H9 (cell line): ENCODE measurements around the gene ADI1. TPM values are rescaled to one million over a fixed set of nuclear protein-coding genes. Genes with fewer than 3 reads are reported as not detected.

Experiments
- DNase-seq: peaks from one replicate; pipeline ENCODE4 v3.0.0-alpha.2; 2017
- H2AFZ ChIP-seq: one replicate; pipeline ENCODE4 v1.6.1; 2013; ENCODE audit warnings: mild to moderate bottlenecking, low read length, control low read depth, moderate library complexity
- H2AK5ac ChIP-seq: 2 replicates; pipeline ENCODE4 v1.6.1; 2013; ENCODE audit warnings: low read length, control low read depth, mixed read lengths; ENCODE audit not compliant: insufficient read length
- H2BK120ac ChIP-seq: one replicate; pipeline ENCODE4 v1.6.1; 2013; ENCODE audit warnings: low read depth, mild to moderate bottlenecking, low read length, control low read depth, inconsistent platforms; ENCODE audit not compliant: poor library complexity, severe bottlenecking
- H2BK12ac ChIP-seq: 2 replicates; pipeline ENCODE4 v1.6.1; 2013; ENCODE audit warnings: low read length, control low read depth, mixed read lengths, low read depth; ENCODE audit not compliant: insufficient read length
- H2BK15ac ChIP-seq: 2 replicates; pipeline ENCODE4 v1.6.1; 2013; ENCODE audit warnings: low read depth, low read length, control low read depth
- H2BK20ac ChIP-seq: one replicate; pipeline ENCODE4 v1.6.1; 2013; ENCODE audit warnings: low read depth, mild to moderate bottlenecking, low read length, control low read depth, inconsistent platforms; ENCODE audit not compliant: poor library complexity, severe bottlenecking
- H2BK5ac ChIP-seq: 2 replicates; pipeline ENCODE4 v1.6.1; 2013; ENCODE audit warnings: low read length, control low read depth, mixed read lengths; ENCODE audit not compliant: insufficient read length
- H3K14ac ChIP-seq: 2 replicates; pipeline ENCODE4 v1.6.1; 2013; ENCODE audit warnings: low read length, control low read depth; ENCODE audit not compliant: insufficient read depth
- H3K18ac ChIP-seq: 2 replicates; pipeline ENCODE4 v1.6.1; 2013; ENCODE audit warnings: low read depth, mild to moderate bottlenecking, mixed read lengths, low read length, control low read depth; ENCODE audit not compliant: insufficient read length
- H3K23ac ChIP-seq: 2 replicates; pipeline ENCODE4 v1.6.1; 2013; ENCODE audit warnings: low read length, control low read depth, mixed read lengths, low read depth; ENCODE audit not compliant: insufficient read length
- H3K23me2 ChIP-seq: 2 replicates; pipeline ENCODE4 v1.6.1; 2013; ENCODE audit warnings: low read depth, mild to moderate bottlenecking, mixed read lengths, low read length, control low read depth; ENCODE audit not compliant: insufficient read length, poor library complexity, severe bottlenecking
- H3K27ac ChIP-seq: 2 replicates; pipeline ENCODE4 v1.5.1; 2013; ENCODE audit warnings: low read length, control low read depth, mixed read lengths, low read depth; ENCODE audit not compliant: insufficient read length
- H3K27me3 ChIP-seq: 2 replicates; pipeline ENCODE4 v1.6.1; 2013; ENCODE audit warnings: low read length, control low read depth, inconsistent platforms; ENCODE audit not compliant: insufficient read depth
- H3K4ac ChIP-seq: 2 replicates; pipeline ENCODE4 v1.6.1; 2013; ENCODE audit warnings: low read depth, mild to moderate bottlenecking, control low read depth, inconsistent platforms, low read length, moderate library complexity
- H3K4me1 ChIP-seq: 2 replicates; pipeline ENCODE4 v1.6.1; 2013; ENCODE audit warnings: low read length, control low read depth, inconsistent platforms; ENCODE audit not compliant: insufficient read depth
- H3K4me2 ChIP-seq: 2 replicates; pipeline ENCODE4 v1.6.1; 2013; ENCODE audit warnings: low read length, control low read depth, mixed read lengths; ENCODE audit not compliant: insufficient read length, insufficient read depth
- H3K56ac ChIP-seq: 2 replicates; pipeline ENCODE4 v1.6.1; 2013; ENCODE audit warnings: low read depth, mild to moderate bottlenecking, mixed read lengths, low read length, control low read depth; ENCODE audit not compliant: insufficient read length
- H3K79me1 ChIP-seq: 2 replicates; pipeline ENCODE4 v1.6.1; 2013; ENCODE audit warnings: low read depth, mild to moderate bottlenecking, moderate library complexity, low read length, control low read depth, inconsistent platforms; ENCODE audit not compliant: insufficient read depth, poor library complexity, severe bottlenecking
- H3K79me2 ChIP-seq: 2 replicates; pipeline ENCODE4 v1.6.1; 2013; ENCODE audit warnings: low read length, control low read depth, inconsistent platforms; ENCODE audit not compliant: insufficient read depth
- H3K9ac ChIP-seq: 2 replicates; pipeline ENCODE4 v1.6.1; 2013; ENCODE audit warnings: low read length, control low read depth, mixed read lengths; ENCODE audit not compliant: insufficient read length; ENCODE audit errors: extremely low read depth
- H3K9me3 ChIP-seq: one replicate; pipeline ENCODE4 v1.6.1; 2013; ENCODE audit warnings: low read depth, low read length, inconsistent platforms; ENCODE audit not compliant: control insufficient read depth
- H3T11ph ChIP-seq: one replicate; pipeline ENCODE4 v1.6.1; 2013; ENCODE audit warnings: mild to moderate bottlenecking, low read length, control low read depth, inconsistent platforms
- H4K20me1 ChIP-seq: one replicate; pipeline ENCODE4 v1.6.1; 2013; ENCODE audit not compliant: control insufficient read depth, insufficient read length, insufficient read depth
- H4K5ac ChIP-seq: 2 replicates; pipeline ENCODE4 v1.6.1; 2013; ENCODE audit warnings: low read depth, mild to moderate bottlenecking, mixed read lengths, low read length, control low read depth; ENCODE audit not compliant: insufficient read length
- H4K8ac ChIP-seq: replicated peaks from 2 replicates; pipeline ENCODE4 v1.6.1; 2013; ENCODE audit warnings: low read length, control low read depth, mixed read lengths, low read depth; ENCODE audit not compliant: insufficient read length
- H4K91ac ChIP-seq: 2 replicates; pipeline ENCODE4 v1.6.1; 2013; ENCODE audit warnings: low read depth, mild to moderate bottlenecking, moderate library complexity, mixed read lengths, low read length, control low read depth; ENCODE audit not compliant: insufficient read length
- H3K27ac Mint-ChIP-seq, 3 experiments: 2 replicates in 2 of 3; 3 replicates in 1 of 3; pipeline ENCODE4 v1.8.0; 2020 to 2021; ENCODE audit warnings: mixed read lengths in 3 of 3, mild to moderate bottlenecking in 1 of 3, moderate library complexity in 1 of 3
- H3K27me3 Mint-ChIP-seq: 2 replicates; pipeline ENCODE4 v1.8.0; 2021; ENCODE audit warnings: low read depth, mild to moderate bottlenecking, moderate library complexity, mixed read lengths
- H3K36me3 Mint-ChIP-seq, 3 experiments: 2 replicates in 2 of 3; 3 replicates in 1 of 3; pipeline ENCODE4 v1.8.0; 2020 to 2021; ENCODE audit warnings: low read depth in 3 of 3, mixed read lengths in 3 of 3; ENCODE audit not compliant: insufficient read depth in 1 of 3
- H3K4me1 Mint-ChIP-seq, 2 experiments: 2 replicates each; pipeline ENCODE4 v1.8.0; 2020; ENCODE audit warnings: mixed read lengths in 2 of 2
- H3K4me3 Mint-ChIP-seq, 2 experiments: 2 replicates in 1 of 2; 3 replicates in 1 of 2; pipeline ENCODE4 v1.8.0; 2020 to 2021; ENCODE audit warnings: mild to moderate bottlenecking in 2 of 2, mixed read lengths in 2 of 2, moderate library complexity in 1 of 2
- H3K9me3 Mint-ChIP-seq, 2 experiments: 2 replicates in 1 of 2; 3 replicates in 1 of 2; pipeline ENCODE4 v1.8.0; 2020; ENCODE audit warnings: mild to moderate bottlenecking in 2 of 2, mixed read lengths in 2 of 2, moderate library complexity in 1 of 2
- WGBS: extraction: QIAGEN DNeasy Blood & Tissue Kit; methylation state at CpG from one replicate; pipeline ENCODE4 v1.1.7; 2013; ENCODE audit warnings: missing lambda C conversion rate, low lambda C conversion rate, mixed read lengths; ENCODE audit not compliant: insufficient read length; ENCODE audit errors: extremely low coverage; 5-methylcytosine and 5-hydroxymethylcytosine counted together
- total RNA-seq: library from RNA; stranded (reverse); gene quantifications from 2 replicates; pipeline ENCODE4 v1.2.1, GENCODE V29; 2021
- TF ChIP-seq, protein P1 (sequence below): fragments of 200-600 bp; sonication (generic); conservative IDR thresholded peaks from 3 replicates; pipeline ENCODE4 v1.8.0; 2021; ENCODE audit warnings: antibody characterized with exemption, mild to moderate bottlenecking

ADI1 gene
- total RNA-seq, 1 experiment from 2014 or later: 23.4 TPM

- no peaks in the 10 kb centered on the region for H3K27me3 Mint-ChIP-seq
- no peak overlapping the region for H3K56ac ChIP-seq
- no peak overlapping the region for H2BK5ac ChIP-seq
- H4K5ac ChIP-seq: no peak overlapping the region
- no peaks in the 10 kb centered on the region for H3K9me3 Mint-ChIP-seq
- H3K27me3 ChIP-seq: no peaks in the 10 kb centered on the region
- H3K36me3 Mint-ChIP-seq: peaks cover 16 to 37% (median 20%) of the 10 kb centered on the region in 3 experiments; a peak in 6 of 7 replicates
- no peak overlapping the region for H3K4me3 Mint-ChIP-seq
- no peaks in the 10 kb centered on the region for H4K20me1 ChIP-seq
- no peak overlapping the region for H2BK20ac ChIP-seq
- H3T11ph ChIP-seq: no peak overlapping the region
- H2AK5ac ChIP-seq: no peak overlapping the region
- no peaks in the 10 kb centered on the region for H3K4me1 ChIP-seq
- H3K27ac ChIP-seq: no peak overlapping the region
- H3K27ac Mint-ChIP-seq: no peak overlapping the region
- H2AFZ ChIP-seq: no peak overlapping the region
- H4K91ac ChIP-seq: no peak overlapping the region
- H2BK120ac ChIP-seq: no peak overlapping the region
- no peaks in the 10 kb centered on the region for H3K79me2 ChIP-seq
- no peak overlapping the region for H3K23ac ChIP-seq
- no peak overlapping the region for H3K18ac ChIP-seq
- H2BK15ac ChIP-seq: no peak overlapping the region
- TF ChIP-seq, protein P1, sequence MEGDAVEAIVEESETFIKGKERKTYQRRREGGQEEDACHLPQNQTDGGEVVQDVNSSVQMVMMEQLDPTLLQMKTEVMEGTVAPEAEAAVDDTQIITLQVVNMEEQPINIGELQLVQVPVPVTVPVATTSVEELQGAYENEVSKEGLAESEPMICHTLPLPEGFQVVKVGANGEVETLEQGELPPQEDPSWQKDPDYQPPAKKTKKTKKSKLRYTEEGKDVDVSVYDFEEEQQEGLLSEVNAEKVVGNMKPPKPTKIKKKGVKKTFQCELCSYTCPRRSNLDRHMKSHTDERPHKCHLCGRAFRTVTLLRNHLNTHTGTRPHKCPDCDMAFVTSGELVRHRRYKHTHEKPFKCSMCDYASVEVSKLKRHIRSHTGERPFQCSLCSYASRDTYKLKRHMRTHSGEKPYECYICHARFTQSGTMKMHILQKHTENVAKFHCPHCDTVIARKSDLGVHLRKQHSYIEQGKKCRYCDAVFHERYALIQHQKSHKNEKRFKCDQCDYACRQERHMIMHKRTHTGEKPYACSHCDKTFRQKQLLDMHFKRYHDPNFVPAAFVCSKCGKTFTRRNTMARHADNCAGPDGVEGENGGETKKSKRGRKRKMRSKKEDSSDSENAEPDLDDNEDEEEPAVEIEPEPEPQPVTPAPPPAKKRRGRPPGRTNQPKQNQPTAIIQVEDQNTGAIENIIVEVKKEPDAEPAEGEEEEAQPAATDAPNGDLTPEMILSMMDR: no peak
- H2BK12ac ChIP-seq: no peak overlapping the region
- H3K4me2 ChIP-seq: no peak overlapping the region
- H3K4ac ChIP-seq: no peak overlapping the region
- DNase-seq: no peak
- no peak overlapping the region for H3K14ac ChIP-seq
- no peaks in the 10 kb centered on the region for H3K79me1 ChIP-seq
- no CpG with 5 or more reads among the region's 28 CpGs for WGBS
- no peaks in the 10 kb centered on the region for H3K23me2 ChIP-seq
- H3K9me3 ChIP-seq: no peaks in the 10 kb centered on the region
- H3K4me1 Mint-ChIP-seq: peaks cover 18 to 27% of the 10 kb centered on the region in 2 experiments
- H3K9ac ChIP-seq: no peak overlapping the region
- H4K8ac ChIP-seq: no peak overlapping the region
These were observed 54.0 kb downstream of the ADI1 start for GRCh38 chr2:3465328-3465727.
